ENCODE data around the gene HPCAL4. TPM values are rescaled to one million over a fixed set of nuclear protein-coding genes. Genes with fewer than 3 reads are reported as not detected.

HPCAL4 gene
- total RNA-seq, 1 donor from 2014 or later, result 0.39 TPM

DNA sequence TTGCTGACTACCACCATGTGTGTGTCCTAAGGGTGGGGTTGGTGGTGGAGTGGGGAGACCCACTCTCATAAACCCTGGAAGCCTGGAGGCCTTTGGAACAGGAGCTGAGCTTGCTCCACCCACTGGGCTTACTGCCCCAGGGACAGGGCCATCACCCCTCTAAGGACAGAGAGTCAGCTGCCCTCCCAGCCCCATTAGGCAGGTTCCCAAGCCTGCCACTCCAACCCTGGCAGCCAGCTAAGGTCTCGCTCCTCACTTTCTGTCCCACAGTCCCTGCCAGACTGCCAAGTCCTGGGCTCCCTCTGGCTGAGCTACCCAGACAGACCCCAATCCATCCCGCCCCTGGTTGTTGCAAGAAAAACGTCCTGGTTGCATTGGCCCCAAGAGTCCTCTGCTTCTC, 23.1 kb downstream of the HPCAL4 start:
- H3K9me3 Mint-ChIP-seq, result no peaks in the 10 kb centered on the region
- no peak for DNase-seq (ENCODE audit: low spot score)
- intact Hi-C loops (cut with micrococcal nuclease), result loop anchor here (10.0 kb wide), 1 partner anchor 473 kb away; no protein-coding TSS in a partner anchor
- H3K4me3 Mint-ChIP-seq (ENCODE audit: low read depth), result no peak overlapping the region
- H3K36me3 Mint-ChIP-seq (ENCODE audit: low read depth), result no peaks in the 10 kb centered on the region
- H3K4me1 Mint-ChIP-seq (ENCODE audit: low read depth), result peaks cover 25% of the 10 kb centered on the region
- H3K27me3 Mint-ChIP-seq (ENCODE audit: low read depth), result peaks cover 18% of the 10 kb centered on the region
- H3K27ac Mint-ChIP-seq, result no peak overlapping the region

DNA sequence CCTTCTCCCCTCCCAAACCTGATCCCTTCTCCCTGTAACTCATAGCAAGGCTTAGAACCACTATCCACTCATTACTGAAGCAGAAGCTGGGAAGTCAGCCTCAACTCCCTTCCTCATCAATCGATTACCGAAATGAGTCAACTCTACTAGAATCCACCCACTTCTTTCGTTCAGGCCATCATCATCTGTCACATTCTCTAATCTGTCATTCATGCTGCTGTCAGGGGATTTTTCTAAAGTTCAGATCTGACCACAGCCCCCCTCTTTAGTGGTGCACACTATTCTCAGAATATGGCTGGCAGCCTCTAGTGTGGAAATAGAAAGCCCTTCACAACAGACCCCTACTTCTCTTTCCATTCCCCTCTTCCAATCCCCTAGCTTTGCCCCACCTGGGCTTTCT, 24.5 kb downstream of the HPCAL4 start:
- no peaks in the 10 kb centered on the region for H3K9me3 Mint-ChIP-seq
- peaks cover 15% of the 10 kb centered on the region for H3K27me3 Mint-ChIP-seq (ENCODE audit: low read depth)
- peak; percentile 28 for DNase-seq (ENCODE audit: low spot score)
- peak overlapping the region; percentile 65 for H3K27ac Mint-ChIP-seq
- peaks cover 25% of the 10 kb centered on the region for H3K4me1 Mint-ChIP-seq (ENCODE audit: low read depth)
- intact Hi-C loops (cut with micrococcal nuclease), result loop anchor here (2.0 to 10.0 kb wide), 2 partner anchors 36 to 472 kb away; no protein-coding TSS in a partner anchor
- no peak overlapping the region for H3K4me3 Mint-ChIP-seq (ENCODE audit: low read depth)
- H3K36me3 Mint-ChIP-seq (ENCODE audit: low read depth), result no peaks in the 10 kb centered on the region

DNA sequence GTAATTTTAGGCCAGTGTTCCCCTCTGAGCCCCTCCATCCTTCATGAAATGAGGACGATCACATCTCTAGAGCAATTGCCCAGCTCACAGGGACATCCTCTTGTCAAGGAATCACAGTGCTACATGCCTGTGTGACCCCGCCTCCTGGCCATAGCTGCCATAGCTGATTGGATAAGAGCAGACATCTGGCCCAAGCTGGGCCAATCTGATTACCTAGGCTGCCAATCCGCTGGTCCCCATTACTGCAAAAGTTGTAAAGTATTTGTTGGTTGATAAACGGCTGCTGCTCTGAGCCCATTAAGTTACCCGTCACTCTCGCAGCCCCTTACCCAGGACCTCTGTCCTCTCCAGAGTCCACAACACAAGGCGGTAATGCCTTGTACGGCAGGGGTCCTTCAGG, 27.7 kb downstream of the HPCAL4 start:
- Mint-ChIP-seq H3K4me1 (ENCODE audit: low read depth) (peaks cover 25% of the 10 kb centered on the region), H3K36me3 (ENCODE audit: low read depth) (no peaks in the 10 kb centered on the region), H3K27ac (no peak overlapping the region), H3K27me3 (ENCODE audit: low read depth) (peaks cover 2% of the 10 kb centered on the region), H3K4me3 (ENCODE audit: low read depth) (no peak overlapping the region), H3K9me3 (no peaks in the 10 kb centered on the region)
- intact Hi-C loops (cut with micrococcal nuclease), result loop anchor here (10.0 kb wide), 1 partner anchor 469 kb away; no protein-coding TSS in a partner anchor
- DNase-seq (ENCODE audit: low spot score), result no peak

DNA sequence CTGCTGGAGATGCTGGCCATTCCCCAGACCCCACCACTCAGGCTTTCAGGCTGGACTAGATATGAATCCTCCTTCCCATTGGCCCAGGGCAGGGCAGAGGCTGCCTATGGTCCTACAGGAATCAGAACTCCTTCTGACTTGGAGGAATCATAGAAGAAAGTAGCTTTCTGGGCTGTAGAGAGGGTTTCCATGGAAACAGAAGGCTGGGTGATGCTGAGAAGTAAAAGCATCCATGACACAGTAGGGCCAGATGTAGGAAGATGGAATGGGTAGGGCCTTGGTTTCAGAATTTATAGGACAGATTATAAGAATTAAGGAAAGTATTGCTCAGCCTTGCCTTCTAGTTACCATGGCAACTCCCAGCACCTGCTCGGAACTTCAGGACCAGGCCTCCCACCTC, 28.4 kb downstream of the HPCAL4 start:
- H3K36me3 Mint-ChIP-seq (ENCODE audit: low read depth), result no peaks in the 10 kb centered on the region
- H3K4me3 Mint-ChIP-seq (ENCODE audit: low read depth), result no peak overlapping the region
- H3K27me3 Mint-ChIP-seq (ENCODE audit: low read depth), result peaks cover 2% of the 10 kb centered on the region
- no peak for DNase-seq (ENCODE audit: low spot score)
- H3K4me1 Mint-ChIP-seq (ENCODE audit: low read depth), result peaks cover 22% of the 10 kb centered on the region
- no peak overlapping the region for H3K27ac Mint-ChIP-seq
- intact Hi-C loops (cut with micrococcal nuclease), result loop anchor here (10.0 kb wide), 1 partner anchor 468 kb away; no protein-coding TSS in a partner anchor
- H3K9me3 Mint-ChIP-seq, result no peaks in the 10 kb centered on the region

DNA sequence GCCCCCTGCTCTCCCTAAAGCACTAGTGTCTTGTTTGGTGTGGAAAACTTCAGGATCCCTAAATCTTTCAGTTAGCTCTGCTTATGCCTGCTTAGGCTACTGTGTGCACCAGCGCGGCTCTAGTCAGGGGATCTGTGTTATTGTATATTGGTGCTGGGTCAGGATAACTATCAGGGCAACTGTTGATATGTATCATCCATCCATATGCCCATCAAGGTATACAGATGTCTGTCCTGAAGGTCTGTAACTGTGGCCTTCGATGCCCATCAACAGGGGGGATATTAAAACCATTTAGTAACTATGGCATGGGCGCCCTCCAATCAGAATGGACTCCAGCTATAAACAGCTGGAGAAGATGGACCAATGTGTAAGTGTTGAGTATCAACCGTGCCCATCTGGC, 31.7 kb downstream of the HPCAL4 start:
- Mint-ChIP-seq H3K36me3 (ENCODE audit: low read depth) (no peaks in the 10 kb centered on the region), H3K27me3 (ENCODE audit: low read depth) (peaks cover 2% of the 10 kb centered on the region), H3K9me3 (no peaks in the 10 kb centered on the region), H3K4me1 (ENCODE audit: low read depth) (peaks cover 9% of the 10 kb centered on the region), H3K4me3 (ENCODE audit: low read depth) (no peak overlapping the region), H3K27ac (no peak overlapping the region)
- DNase-seq (ENCODE audit: low spot score), result no peak
- intact Hi-C loops (cut with micrococcal nuclease), result no loop called here

DNA sequence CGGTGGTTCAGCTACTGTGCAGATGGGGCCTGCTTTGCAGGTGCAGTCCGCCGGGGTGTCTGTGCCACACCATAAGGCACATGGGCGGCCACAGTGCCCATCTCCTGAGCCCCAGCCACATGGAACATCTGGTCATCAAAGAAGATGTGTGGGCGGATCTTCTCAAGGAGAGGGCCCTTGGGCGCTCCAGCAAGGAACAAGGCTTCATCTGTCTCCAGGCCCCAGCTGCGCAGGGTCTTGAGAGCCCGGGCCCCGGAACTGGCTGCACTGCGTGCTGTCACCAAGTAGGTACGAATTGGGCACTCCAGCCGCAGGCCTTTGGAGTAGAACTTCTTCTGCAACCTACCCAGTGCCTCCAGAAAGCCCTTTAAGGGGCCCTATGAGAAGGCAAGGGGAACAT, 32.1 kb downstream of the HPCAL4 start:
- no peak for DNase-seq (ENCODE audit: low spot score)
- no peak overlapping the region for H3K4me3 Mint-ChIP-seq (ENCODE audit: low read depth)
- H3K27me3 Mint-ChIP-seq (ENCODE audit: low read depth), result peaks cover 2% of the 10 kb centered on the region
- H3K9me3 Mint-ChIP-seq, result no peaks in the 10 kb centered on the region
- H3K4me1 Mint-ChIP-seq (ENCODE audit: low read depth), result peaks cover 10% of the 10 kb centered on the region
- intact Hi-C loops (cut with micrococcal nuclease), result no loop called here
- no peak overlapping the region for H3K27ac Mint-ChIP-seq
- no peaks in the 10 kb centered on the region for H3K36me3 Mint-ChIP-seq (ENCODE audit: low read depth)

DNA sequence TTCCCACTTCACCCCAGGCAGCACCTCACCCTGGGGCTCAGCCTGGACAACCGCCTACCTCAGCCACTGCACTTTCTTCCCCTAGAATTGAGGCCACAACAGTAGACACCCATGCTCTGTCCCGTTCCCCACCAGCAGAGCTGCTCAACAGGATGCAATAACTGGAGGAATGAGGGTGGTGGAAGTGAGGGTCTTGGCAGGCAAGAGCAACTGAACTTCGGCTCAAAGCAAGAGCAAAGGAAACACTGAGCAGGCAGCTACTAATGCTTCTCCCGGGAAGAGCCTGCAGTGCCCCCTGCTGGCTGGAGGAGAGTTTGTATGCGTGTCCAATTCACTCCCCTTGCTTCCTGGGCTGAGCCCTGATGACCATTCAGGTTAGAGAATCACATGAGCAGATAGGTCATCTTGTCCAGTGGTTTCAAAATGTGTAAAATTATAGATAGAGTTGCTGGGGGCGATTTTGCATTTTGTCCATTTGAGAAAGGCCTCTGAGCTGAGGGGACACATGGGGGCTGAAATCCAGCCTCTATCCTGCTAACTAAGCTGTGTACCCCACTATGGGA, 33.2 kb downstream of the HPCAL4 start:
- peaks cover 2% of the 10 kb centered on the region for H3K27me3 Mint-ChIP-seq (ENCODE audit: low read depth)
- H3K36me3 Mint-ChIP-seq (ENCODE audit: low read depth), result no peaks in the 10 kb centered on the region
- no peak overlapping the region for H3K27ac Mint-ChIP-seq
- H3K9me3 Mint-ChIP-seq, result no peaks in the 10 kb centered on the region
- intact Hi-C loops (cut with micrococcal nuclease), result no loop called here
- peaks cover 20% of the 10 kb centered on the region for H3K4me1 Mint-ChIP-seq (ENCODE audit: low read depth)
- DNase-seq (ENCODE audit: low spot score), result peak; percentile 54
- H3K4me3 Mint-ChIP-seq (ENCODE audit: low read depth), result peak overlapping the region; percentile 46

DNA sequence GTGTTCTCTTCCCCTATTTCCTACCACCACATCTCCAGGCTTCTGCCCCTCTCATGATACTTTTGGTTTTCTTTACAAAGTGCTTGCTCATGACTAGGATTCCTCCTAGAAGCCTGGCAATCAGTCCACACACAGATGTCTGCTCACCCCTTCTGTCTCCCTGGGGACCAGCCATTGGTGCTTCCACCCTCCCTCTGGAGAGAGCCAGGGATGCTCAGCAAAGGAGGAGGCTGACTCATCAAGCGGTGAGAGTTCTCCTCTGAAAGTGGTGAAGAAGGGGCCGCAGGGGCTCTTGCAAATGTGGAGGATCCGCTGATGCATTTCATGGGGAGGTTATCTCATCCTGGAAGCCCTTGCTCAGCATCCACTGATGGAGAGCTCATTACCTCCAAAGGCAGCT, 33.8 kb downstream of the HPCAL4 start:
- peaks cover 2% of the 10 kb centered on the region for H3K27me3 Mint-ChIP-seq (ENCODE audit: low read depth)
- H3K4me3 Mint-ChIP-seq (ENCODE audit: low read depth), result no peak overlapping the region
- no peak overlapping the region for H3K27ac Mint-ChIP-seq
- peaks cover 20% of the 10 kb centered on the region for H3K4me1 Mint-ChIP-seq (ENCODE audit: low read depth)
- no peaks in the 10 kb centered on the region for H3K9me3 Mint-ChIP-seq
- intact Hi-C loops (cut with micrococcal nuclease), result no loop called here
- no peak for DNase-seq (ENCODE audit: low spot score)
- H3K36me3 Mint-ChIP-seq (ENCODE audit: low read depth), result no peaks in the 10 kb centered on the region

DNA sequence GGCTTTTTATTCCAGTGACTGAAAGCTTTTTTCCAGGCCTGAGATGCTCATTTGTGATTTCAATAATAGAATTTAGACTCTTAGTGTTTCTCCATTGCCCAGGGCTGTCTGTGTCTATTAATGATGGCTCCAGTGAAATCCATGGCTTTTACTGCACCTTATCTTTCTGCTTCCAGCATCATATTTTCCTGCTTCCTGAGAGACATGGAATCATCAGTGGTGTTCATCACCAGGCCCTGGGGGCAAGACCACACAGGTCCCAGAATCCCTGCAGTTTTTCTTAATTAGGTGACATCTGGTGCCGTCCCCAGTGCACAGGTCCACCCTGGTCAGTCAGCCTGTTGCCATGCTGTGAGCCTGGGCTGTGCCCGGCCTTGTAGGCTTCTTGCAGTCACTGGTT, 34.8 kb downstream of the HPCAL4 start:
- no peaks in the 10 kb centered on the region for H3K36me3 Mint-ChIP-seq (ENCODE audit: low read depth)
- H3K9me3 Mint-ChIP-seq, result no peaks in the 10 kb centered on the region
- DNase-seq (ENCODE audit: low spot score), result no peak
- H3K4me1 Mint-ChIP-seq (ENCODE audit: low read depth), result peaks cover 20% of the 10 kb centered on the region
- intact Hi-C loops (cut with micrococcal nuclease), result no loop called here
- H3K27ac Mint-ChIP-seq, result no peak overlapping the region
- peaks cover 2% of the 10 kb centered on the region for H3K27me3 Mint-ChIP-seq (ENCODE audit: low read depth)
- no peak overlapping the region for H3K4me3 Mint-ChIP-seq (ENCODE audit: low read depth)

DNA sequence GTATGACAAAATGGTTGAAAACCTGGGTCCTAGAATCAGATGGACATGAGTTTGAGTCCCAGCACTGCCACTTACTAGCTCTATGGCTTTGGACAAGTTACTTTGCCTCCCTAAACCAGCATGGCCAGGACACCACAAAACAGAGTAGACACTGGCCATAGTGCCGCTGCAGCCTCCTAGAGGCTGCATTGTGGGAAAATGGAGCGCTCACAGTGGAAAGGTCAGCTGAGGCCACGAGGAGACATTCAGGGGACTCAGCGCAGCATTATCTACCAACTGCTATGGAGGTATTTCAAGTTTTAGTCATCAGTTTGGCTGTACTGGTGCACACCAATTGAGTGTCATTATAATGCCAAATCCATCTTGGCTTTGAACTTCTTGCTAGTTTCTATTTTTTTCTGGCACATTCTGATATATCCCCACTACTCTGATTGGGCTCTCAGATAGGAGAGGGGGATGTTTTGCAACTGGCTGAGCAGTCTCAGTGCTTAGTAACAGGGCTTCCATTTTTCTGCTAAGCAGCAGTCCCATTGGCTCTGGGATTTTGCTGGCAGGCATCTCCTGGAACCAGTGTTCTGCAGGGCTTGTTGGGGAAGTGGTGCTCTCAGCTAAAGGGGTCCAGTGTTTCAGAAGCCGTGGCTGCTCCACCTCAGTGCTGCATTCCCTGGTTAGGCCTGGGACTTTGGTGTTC, 35.5 kb downstream of the HPCAL4 start:
- Mint-ChIP-seq H3K27ac (no peak overlapping the region), H3K4me3 (ENCODE audit: low read depth) (no peak overlapping the region), H3K4me1 (ENCODE audit: low read depth) (peaks cover 20% of the 10 kb centered on the region), H3K9me3 (no peaks in the 10 kb centered on the region), H3K27me3 (ENCODE audit: low read depth) (peaks cover 2% of the 10 kb centered on the region), H3K36me3 (ENCODE audit: low read depth) (no peaks in the 10 kb centered on the region)
- intact Hi-C loops (cut with micrococcal nuclease), result no loop called here
- no peak for DNase-seq (ENCODE audit: low spot score)

DNA sequence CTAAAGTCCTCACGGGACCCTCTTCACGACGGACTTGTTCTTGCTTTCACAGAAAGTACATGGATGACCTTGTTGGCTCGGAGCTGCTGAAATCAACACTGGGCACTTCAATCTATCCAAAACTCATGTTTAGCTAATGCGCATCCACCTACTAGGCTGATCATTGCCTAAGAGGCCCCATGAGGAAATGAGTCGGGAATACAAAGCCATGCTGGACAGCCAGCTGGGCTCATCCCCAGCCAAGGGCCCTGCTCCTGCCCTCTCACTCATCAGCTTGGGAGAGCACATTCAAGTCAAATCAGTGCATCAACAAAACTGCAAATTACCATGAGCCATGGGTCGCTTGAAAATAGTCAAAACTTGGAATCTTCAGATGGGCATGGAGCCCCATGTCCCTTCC, 36.9 kb downstream of the HPCAL4 start:
- no peaks in the 10 kb centered on the region for H3K36me3 Mint-ChIP-seq (ENCODE audit: low read depth)
- intact Hi-C loops (cut with micrococcal nuclease), result no loop called here
- H3K27ac Mint-ChIP-seq, result no peak overlapping the region
- H3K27me3 Mint-ChIP-seq (ENCODE audit: low read depth), result no peaks in the 10 kb centered on the region
- H3K4me1 Mint-ChIP-seq (ENCODE audit: low read depth), result peaks cover 20% of the 10 kb centered on the region
- H3K4me3 Mint-ChIP-seq (ENCODE audit: low read depth), result no peak overlapping the region
- no peaks in the 10 kb centered on the region for H3K9me3 Mint-ChIP-seq
- DNase-seq (ENCODE audit: low spot score), result no peak

DNA sequence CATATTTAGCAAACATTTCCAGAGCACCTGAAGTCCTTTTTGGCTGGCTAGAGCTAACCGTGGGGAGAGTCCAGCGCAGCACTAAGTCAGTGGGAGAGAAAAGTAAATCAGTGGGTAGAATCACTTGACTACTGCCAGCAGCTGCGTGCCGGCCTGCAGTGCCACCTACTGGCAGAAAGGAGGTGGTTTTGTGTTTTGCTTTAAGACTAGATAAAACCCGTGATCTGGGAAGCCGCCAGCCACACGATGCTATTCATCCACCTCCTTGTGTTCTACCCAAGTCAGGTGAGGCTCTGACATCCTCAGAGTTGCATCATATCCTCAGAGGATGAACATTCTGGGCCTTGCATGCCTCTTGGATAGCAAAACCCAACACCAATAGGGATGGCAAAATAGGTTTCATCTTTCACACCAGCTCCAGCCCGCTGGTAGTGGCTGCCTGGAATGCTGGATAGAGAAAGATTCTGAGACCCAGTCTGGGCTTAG, 37.6 kb downstream of the HPCAL4 start:
- Mint-ChIP-seq H3K27ac (no peak overlapping the region), H3K36me3 (ENCODE audit: low read depth) (no peaks in the 10 kb centered on the region), H3K4me3 (ENCODE audit: low read depth) (no peak overlapping the region), H3K9me3 (no peaks in the 10 kb centered on the region), H3K4me1 (ENCODE audit: low read depth) (peaks cover 20% of the 10 kb centered on the region), H3K27me3 (ENCODE audit: low read depth) (no peaks in the 10 kb centered on the region)
- DNase-seq (ENCODE audit: low spot score), result peak; percentile 60
- intact Hi-C loops (cut with micrococcal nuclease), result loop anchor here (1.0 to 2.0 kb wide), 2 partner anchors 47 to 79 kb away; no protein-coding TSS in a partner anchor

DNA sequence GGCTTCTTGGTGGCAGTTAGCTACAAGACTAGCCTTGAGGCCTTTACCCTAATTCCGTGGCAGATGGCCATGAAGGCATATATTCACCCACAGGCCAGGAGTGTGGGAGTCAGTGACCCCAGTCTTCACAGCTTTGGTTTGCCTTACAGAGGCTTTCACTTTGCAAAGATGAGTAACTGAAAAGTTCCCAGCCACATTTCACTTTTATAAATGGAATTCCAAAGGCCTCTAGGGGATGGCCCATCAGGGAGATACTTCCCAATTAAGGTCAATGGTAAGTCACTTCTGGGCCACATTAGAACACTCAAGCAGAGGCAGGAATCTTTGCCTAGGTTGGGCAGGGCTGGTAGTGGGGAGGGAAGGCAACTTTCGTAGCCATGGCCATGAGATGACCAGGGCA, 38.7 kb downstream of the HPCAL4 start:
- no peak for DNase-seq (ENCODE audit: low spot score)
- Mint-ChIP-seq H3K27ac (no peak overlapping the region), H3K36me3 (ENCODE audit: low read depth) (no peaks in the 10 kb centered on the region), H3K4me1 (ENCODE audit: low read depth) (peaks cover 15% of the 10 kb centered on the region), H3K27me3 (ENCODE audit: low read depth) (no peaks in the 10 kb centered on the region), H3K9me3 (no peaks in the 10 kb centered on the region), H3K4me3 (ENCODE audit: low read depth) (no peak overlapping the region)
- intact Hi-C loops (cut with micrococcal nuclease), result loop anchor here (2.0 kb wide), 1 partner anchor 78 kb away; no protein-coding TSS in a partner anchor
